Fibroblast of skin of right biceps (primary cell): ENCODE results near the gene EP400.
"Not testable (repeated sequence)": the region's sequence is repeated elsewhere in the genome, so short reads cannot be mapped to it uniquely, and the experiment has no call there.

Experiments used
- DNase-seq: peaks from one replicate; pipeline ENCODE4 v3.0.0-alpha.2; 2013

Gene EP400

GRCh38 chr12:131928711-131929580, 20.8 kb upstream of the EP400 start, which contains the start of gene PUS1:
Gene PUS1, plus strand, starts transcription at chr12:131929276. Its CDS starts 447 bp downstream, at chr12:131929723.
- peak; percentile 96 for DNase-seq

- no peak for DNase-seq
These were observed 19.9 kb upstream of the EP400 start for GRCh38 chr12:131929581-131930456.

GRCh38 chr12:131930510-131930909, 19.2 kb upstream of the EP400 start:
- no peak for DNase-seq

GRCh38 chr12:131933387-131933786, 16.4 kb upstream of the EP400 start:
- no peak for DNase-seq

GRCh38 chr12:131934535-131934934, 15.2 kb upstream of the EP400 start:
- DNase-seq, result no peak

- no peak for DNase-seq
These were observed 11.7 kb upstream of the EP400 start for GRCh38 chr12:131938082-131938481.

- DNase-seq, result no peak
These were observed 10.7 kb upstream of the EP400 start for GRCh38 chr12:131939007-131939406.

- DNase-seq, result no peak
These were observed 9.6 kb upstream of the EP400 start for GRCh38 chr12:131940141-131940547.

- DNase-seq, result no peak
These were observed 8.4 kb upstream of the EP400 start for GRCh38 chr12:131941116-131941986.

- DNase-seq, result no peak
These were observed 7.8 kb upstream of the EP400 start for GRCh38 chr12:131941987-131942341.

- DNase-seq, result no peak
These were observed 7.1 kb upstream of the EP400 start for GRCh38 chr12:131942671-131943070.

GRCh38 chr12:131943389-131943788, 6.4 kb upstream of the EP400 start:
- no peak for DNase-seq

GRCh38 chr12:131943876-131944275, 5.9 kb upstream of the EP400 start:
- DNase-seq, result no peak

GRCh38 chr12:131944601-131945251, 5.0 kb upstream of the EP400 start:
- no peak for DNase-seq

GRCh38 chr12:131946757-131947156, 3.0 kb upstream of the EP400 start:
- no peak for DNase-seq

GRCh38 chr12:131947482-131948027, 2.2 kb upstream of the EP400 start:
- no peak for DNase-seq

GRCh38 chr12:131948166-131948712, 1.5 kb upstream of the EP400 start:
- DNase-seq, result no peak

GRCh38 chr12:131948713-131949430, 870 bp upstream of the EP400 start:
- not testable (repeated sequence) for DNase-seq

GRCh38 chr12:131950182-131950913, 606 bp downstream of the EP400 start:
- no peak for DNase-seq

GRCh38 chr12:131953810-131954209, 4.1 kb downstream of the EP400 start:
- not testable (repeated sequence) for DNase-seq
